Lower lobe of right lung (tissue), 2 donors: ENCODE data around the gene MRTFB. TPM values are rescaled to one million over a fixed set of nuclear protein-coding genes. Genes with fewer than 3 reads are reported as not detected.

Experiments used
- ATAC-seq, 2 donors: fragments of 200-7000 bp; cut with Tn5 transposase; one replicate each; pipeline ENCODE4 v1.9.1; 2020 to 2022; ENCODE audit warnings: mild to moderate bottlenecking in 2 of 2, moderate library complexity in 2 of 2
- DNase-seq: peaks from one replicate; pipeline ENCODE4 v3.0.0-alpha.2; 2020
- H3K27ac ChIP-seq: fragments of 200-600 bp; one replicate; pipeline ENCODE4 v1.8.0; 2022
- H3K27me3 ChIP-seq: fragments of 200-600 bp; one replicate; pipeline ENCODE4 v1.8.0; 2022; ENCODE audit warnings: low read depth
- H3K36me3 ChIP-seq: fragments of 200-600 bp; one replicate; pipeline ENCODE4 v1.8.0; 2022; ENCODE audit warnings: mild to moderate bottlenecking
- H3K4me1 ChIP-seq: fragments of 200-600 bp; one replicate; pipeline ENCODE4 v1.8.0; 2022
- H3K4me3 ChIP-seq: fragments of 200-600 bp; one replicate; pipeline ENCODE4 v1.8.0; 2022; ENCODE audit warnings: mild to moderate bottlenecking
- H3K9me3 ChIP-seq: fragments of 200-600 bp; one replicate; pipeline ENCODE4 v1.8.0; 2022
- intact Hi-C: fragments of 100-400 bp; cut with DNase I; formaldehyde crosslinking; loops from one replicate; pipeline ENCODE4 v1.11.0; 2022
- total RNA-seq: library from RNA; stranded (reverse); fragmentation: NEBNext Ultra II Directional; extraction: Animal tissue kit (Norgen Biotek cat#: 25700); gene quantifications from one replicate; pipeline ENCODE4 v1.2.1, GENCODE V29; 2021
- TF ChIP-seq, protein P1 (sequence below): fragments of 200-600 bp; IDR thresholded peaks from one replicate; pipeline ENCODE4 v1.8.0; 2022; ENCODE audit warnings: antibody characterized with exemption, mild to moderate bottlenecking
- donor health status: DM: no; HTN: yes; CAD: no; lungs with severe emphysema.

MRTFB gene
- total RNA-seq, 1 donor from 2014 or later = 50.8 TPM

DNA sequence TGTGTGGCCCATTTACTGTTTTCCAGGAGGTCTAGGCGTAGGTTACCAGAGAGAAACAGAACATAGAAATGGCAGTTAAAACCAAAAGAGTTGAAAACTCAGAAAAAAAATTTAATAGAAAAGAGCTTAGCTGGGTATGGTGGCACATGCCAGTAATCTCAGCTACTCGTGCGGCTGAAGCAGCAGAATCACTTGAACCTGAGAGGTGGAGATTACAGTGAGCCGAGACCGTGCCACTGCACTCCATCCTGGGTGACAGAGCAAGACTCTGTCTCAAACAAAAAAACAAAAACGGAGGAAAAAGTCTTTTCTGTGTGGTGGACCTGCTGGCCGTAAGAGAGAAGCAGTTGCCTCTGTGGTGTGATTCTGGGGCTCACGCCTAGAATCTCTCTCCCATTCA, 35.8 kb downstream of the MRTFB start:
- intact Hi-C loops = no loop called here

DNA sequence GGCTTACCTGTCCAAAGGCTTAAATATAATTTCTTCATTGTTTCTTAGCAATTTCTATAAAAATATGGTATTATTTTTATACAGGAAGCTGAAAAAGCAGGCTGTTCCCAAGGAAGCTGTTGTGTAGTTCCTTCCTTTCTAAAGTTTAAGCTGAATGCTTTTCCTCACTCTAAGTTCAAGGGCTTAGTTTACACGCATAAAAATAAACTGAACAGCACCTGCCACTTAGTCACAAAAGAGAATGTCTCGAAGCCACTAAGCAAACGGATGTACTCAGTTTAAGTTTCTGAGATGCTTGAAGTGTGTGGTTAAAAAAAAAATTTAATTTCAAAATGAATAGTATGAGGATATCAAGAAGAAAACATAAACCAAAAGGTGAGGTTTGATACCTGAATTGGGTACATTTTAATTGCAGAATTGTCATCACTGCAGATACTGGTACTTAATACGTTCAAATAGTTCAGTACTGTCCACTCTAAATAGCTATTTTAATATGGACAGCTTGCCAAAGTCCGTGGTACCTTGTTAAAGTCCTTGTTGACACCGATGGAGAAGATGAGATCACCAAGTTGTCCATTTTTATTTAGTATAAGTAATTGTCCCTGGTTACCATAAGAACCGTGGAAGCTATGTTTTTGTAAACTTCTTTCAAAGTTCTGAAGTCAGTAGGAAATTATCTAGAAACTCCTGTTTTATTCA, 38.1 kb downstream of the MRTFB start:
- intact Hi-C loops = no loop called here
- DNase-seq = no peak
- Histone ChIP-seq H3K4me1 (peaks cover 47% of the 10 kb centered on the region), H3K27me3 (no peaks in the 10 kb centered on the region), H3K27ac (no peak overlapping the region), H3K4me3 (no peak overlapping the region), H3K9me3 (no peaks in the 10 kb centered on the region), H3K36me3 (no peaks in the 10 kb centered on the region)
- TF ChIP-seq, protein P1, sequence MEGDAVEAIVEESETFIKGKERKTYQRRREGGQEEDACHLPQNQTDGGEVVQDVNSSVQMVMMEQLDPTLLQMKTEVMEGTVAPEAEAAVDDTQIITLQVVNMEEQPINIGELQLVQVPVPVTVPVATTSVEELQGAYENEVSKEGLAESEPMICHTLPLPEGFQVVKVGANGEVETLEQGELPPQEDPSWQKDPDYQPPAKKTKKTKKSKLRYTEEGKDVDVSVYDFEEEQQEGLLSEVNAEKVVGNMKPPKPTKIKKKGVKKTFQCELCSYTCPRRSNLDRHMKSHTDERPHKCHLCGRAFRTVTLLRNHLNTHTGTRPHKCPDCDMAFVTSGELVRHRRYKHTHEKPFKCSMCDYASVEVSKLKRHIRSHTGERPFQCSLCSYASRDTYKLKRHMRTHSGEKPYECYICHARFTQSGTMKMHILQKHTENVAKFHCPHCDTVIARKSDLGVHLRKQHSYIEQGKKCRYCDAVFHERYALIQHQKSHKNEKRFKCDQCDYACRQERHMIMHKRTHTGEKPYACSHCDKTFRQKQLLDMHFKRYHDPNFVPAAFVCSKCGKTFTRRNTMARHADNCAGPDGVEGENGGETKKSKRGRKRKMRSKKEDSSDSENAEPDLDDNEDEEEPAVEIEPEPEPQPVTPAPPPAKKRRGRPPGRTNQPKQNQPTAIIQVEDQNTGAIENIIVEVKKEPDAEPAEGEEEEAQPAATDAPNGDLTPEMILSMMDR = no peak
- peak; percentile 49 to 66 for ATAC-seq

More for the DNA sequence above, 35.8 kb downstream of the MRTFB start:
- ATAC-seq (no peak), DNase-seq (no peak)
- Histone ChIP-seq H3K4me3 (no peak overlapping the region), H3K4me1 (peaks cover 61% of the 10 kb centered on the region), H3K36me3 (no peaks in the 10 kb centered on the region), H3K9me3 (no peaks in the 10 kb centered on the region), H3K27ac (no peak overlapping the region), H3K27me3 (no peaks in the 10 kb centered on the region)
- TF ChIP-seq, protein P1 = no peak

DNA sequence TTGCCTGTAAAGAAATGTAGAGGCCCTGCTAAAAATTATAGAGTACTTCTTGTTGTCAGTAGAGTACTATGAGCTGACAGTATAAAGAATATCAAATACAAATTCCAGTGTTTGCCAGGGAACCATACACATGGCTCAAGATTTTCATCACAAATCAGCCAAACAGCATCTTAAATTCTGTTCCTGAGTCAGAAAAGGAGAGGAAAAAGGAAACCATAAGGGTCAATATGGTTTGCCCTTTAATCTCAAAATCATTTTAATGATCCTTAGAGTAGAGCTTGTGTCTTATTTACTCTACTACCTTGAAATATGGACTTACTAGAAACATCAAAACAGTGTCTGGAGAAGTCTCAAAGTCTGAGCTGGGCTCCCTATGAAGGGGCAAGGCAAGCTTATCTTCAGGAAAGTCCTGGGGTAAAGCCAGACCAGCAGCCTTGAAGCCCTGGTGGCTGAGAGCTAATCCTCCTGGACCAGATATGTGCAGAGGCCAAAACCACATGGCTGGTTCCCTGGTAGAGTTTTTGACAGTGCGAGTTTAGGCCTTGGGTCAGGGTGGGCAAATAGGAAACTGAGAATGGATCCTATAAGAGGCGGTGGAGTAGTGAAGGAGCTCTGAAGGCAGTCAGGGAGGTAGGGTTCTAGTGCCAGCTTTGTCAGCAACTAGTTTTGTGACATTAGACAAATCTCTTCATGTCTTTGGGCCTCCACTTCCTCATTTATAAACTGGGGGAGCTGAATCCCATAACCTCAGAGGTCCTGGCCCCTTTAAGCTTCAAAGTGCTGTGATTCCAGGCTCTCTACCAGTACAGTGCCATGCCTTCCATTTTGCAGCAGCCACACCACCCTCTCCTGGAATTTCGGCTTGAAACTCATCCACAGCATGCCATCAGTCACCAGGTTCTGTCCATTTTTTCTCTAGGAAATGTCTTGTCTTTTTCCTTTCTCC, 38.9 kb downstream of the MRTFB start:
- H3K9me3 ChIP-seq = no peaks in the 10 kb centered on the region
- no peaks in the 10 kb centered on the region for H3K27me3 ChIP-seq
- no peaks in the 10 kb centered on the region for H3K36me3 ChIP-seq
- DNase-seq = no peak
- ATAC-seq = no peak
- no peak overlapping the region for H3K27ac ChIP-seq
- no peak overlapping the region for H3K4me3 ChIP-seq
- intact Hi-C loops = no loop called here
- TF ChIP-seq, protein P1 = no peak
- H3K4me1 ChIP-seq = peaks cover 42% of the 10 kb centered on the region

DNA sequence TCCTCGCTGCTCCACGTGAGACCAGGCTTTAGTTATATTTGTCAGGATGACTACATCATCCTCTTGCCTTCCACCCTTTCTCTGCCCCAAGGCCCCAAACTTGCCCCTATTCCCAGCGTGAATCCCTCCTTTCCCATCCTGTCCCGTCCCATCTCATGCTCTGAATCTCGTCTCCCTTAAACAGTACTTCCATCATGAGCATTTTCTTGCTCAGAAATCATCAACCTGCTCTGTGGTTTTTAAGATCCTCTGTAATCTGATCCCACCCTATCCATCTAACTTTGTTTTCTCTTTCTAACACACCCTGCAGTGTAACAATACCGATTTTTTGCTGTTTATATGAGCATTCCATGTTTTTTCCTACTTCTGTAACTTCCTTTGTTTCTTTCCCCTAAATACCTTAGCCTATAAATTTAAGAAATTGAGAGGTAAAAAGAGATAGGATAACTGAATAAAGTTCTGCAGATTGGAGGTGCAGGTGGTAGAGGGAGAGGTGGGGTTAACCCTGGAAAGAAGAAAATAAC, 39.7 kb downstream of the MRTFB start:
- no peaks in the 10 kb centered on the region for H3K9me3 ChIP-seq
- H3K4me1 ChIP-seq = peaks cover 42% of the 10 kb centered on the region
- H3K4me3 ChIP-seq = no peak overlapping the region
- TF ChIP-seq, protein P1 = no peak
- intact Hi-C loops = no loop called here
- no peaks in the 10 kb centered on the region for H3K27me3 ChIP-seq
- ATAC-seq = no peak
- H3K36me3 ChIP-seq = no peaks in the 10 kb centered on the region
- no peak overlapping the region for H3K27ac ChIP-seq
- DNase-seq = no peak

DNA sequence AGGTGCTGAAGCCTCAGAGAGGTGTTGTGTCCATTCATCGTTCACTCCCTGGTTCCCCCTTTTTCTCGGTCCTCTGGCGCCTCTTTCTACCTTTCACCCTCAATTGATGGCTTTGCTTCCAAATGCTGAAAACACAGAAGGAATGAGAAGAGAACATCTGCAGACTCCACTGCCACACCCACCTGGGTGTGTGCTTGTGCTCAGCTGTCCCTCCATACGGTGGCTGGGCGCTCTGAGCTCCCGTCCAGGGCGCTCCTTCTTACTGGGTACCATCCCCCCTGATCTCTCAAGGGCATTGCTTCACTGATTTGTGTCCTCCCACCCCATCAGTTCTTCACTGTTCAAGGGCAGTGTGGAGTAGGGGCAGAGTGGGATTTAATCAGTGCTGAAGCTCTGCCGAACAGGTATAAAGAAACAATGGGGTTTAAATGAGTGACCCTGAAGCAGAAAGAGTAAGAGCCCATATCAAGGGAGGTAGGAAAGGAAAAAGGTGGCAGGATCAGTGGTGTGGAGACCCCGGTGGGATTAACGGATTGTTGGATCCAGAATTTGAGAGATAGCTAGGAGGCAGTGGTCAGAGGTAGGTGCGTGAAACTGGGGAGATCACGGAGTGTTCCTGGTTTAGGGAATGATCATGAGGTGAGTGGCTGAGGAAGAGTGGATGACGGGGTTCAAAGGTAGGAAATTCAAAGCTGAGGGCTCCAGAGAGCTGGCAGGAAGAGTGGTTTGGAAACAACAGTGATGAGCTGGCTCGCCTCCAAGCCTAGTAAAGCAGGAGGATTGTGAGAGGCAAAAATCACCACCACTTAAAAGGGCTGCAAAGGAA, 40.8 kb downstream of the MRTFB start:
- Histone ChIP-seq H3K4me1 (peaks cover 42% of the 10 kb centered on the region), H3K27me3 (no peaks in the 10 kb centered on the region), H3K36me3 (no peaks in the 10 kb centered on the region), H3K9me3 (no peaks in the 10 kb centered on the region), H3K27ac (no peak overlapping the region), H3K4me3 (no peak overlapping the region)
- TF ChIP-seq, protein P1 = no peak
- intact Hi-C loops = no loop called here
- ATAC-seq = peak in 1 of 2 donors; percentile 13
- DNase-seq = no peak
